ENCODE measurements around the gene PLPPR2.
"Not testable (repeated sequence)": the region's sequence is repeated elsewhere in the genome, so short reads cannot be mapped to it uniquely, and the experiment has no call there.

The PLPPR2 gene

DNA sequence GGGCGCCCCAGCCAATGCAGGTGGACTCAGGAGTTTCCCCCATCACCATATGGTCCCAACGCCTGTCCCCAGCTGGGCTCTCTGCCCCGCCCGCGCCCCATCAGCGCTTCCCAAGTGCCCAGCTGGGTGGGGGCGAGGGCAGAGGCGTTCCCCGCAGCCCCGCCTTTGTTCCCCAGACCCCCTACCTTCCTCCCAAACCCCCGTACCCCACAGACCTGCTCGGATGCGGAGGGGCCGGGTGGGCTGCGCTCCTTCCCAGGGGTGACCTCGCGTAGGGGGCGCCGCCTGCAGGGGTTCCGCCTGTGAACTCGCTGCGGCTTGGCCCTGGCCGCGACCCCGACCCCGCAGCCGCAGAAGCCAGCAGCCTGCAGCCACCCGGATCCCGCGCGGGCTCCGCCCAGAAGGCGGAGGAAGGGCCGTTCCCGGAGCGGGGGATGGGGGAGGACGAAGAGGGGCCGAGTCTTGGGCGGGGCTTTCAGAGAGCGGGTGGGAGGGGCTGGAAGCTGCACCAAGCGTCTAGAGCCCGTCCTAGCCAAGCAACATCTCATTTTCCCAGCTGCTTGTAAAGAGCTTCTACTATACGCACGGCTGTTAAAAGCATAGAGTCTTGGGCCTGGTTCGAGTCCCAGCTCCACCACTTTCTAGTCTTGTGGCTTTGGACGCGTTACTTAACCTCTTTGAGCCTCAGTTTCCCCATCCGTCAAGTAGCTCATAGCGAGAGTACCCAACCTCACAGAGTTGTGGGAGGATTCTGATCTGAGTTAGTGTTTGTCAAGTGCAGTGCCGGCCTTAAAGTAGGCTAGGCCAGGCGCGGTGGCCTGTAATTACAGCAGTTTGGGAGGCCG, 15.8 kb upstream of the PLPPR2 start, which contains the start of gene RAB3D:
Gene RAB3D (minus strand): TSS at position 404 of the 845 bp plus-strand sequence. CDS start 2,258 bp downstream, outside the sequence.
- peak; percentile 89 to 90 for DNase-seq

DNA sequence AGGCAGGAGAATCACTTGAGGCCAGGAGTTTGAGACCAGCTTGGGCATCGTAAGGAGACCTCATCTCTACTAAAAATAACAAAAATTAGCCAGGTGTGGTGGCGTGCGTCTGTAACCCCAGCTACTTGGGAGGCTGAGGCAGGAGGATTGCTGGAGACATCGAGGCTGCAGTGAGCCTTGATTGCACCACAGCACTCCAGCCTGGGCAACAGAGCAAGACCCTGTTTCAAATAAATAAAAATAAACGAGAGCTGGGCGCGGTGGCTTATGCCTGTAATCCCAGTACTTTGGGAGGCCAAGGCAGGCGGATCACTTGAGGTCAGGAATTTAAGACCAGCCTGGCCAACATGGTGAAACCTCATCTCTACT, 15.1 kb upstream of the PLPPR2 start:
- not testable (repeated sequence) for DNase-seq

DNA sequence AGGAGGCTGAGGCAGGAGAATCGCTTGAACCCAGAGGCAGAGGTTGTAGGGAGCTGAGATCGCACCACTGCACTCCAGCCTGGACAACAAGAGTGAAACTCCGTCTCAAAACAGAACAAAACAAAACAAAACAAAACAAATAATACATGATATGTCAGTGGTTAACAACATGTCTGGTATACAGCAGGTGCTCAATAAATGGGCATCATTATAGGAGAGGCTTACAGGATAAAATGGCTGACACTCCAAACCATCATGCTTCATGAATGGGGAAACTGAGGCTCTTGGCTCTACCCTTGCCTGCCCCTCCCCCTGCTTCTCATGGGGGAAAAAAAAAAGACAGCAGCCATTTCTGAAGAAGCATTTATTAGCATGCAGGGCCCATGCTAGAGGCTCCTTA, 12.8 kb upstream of the PLPPR2 start:
- DNase-seq, result no peak

DNA sequence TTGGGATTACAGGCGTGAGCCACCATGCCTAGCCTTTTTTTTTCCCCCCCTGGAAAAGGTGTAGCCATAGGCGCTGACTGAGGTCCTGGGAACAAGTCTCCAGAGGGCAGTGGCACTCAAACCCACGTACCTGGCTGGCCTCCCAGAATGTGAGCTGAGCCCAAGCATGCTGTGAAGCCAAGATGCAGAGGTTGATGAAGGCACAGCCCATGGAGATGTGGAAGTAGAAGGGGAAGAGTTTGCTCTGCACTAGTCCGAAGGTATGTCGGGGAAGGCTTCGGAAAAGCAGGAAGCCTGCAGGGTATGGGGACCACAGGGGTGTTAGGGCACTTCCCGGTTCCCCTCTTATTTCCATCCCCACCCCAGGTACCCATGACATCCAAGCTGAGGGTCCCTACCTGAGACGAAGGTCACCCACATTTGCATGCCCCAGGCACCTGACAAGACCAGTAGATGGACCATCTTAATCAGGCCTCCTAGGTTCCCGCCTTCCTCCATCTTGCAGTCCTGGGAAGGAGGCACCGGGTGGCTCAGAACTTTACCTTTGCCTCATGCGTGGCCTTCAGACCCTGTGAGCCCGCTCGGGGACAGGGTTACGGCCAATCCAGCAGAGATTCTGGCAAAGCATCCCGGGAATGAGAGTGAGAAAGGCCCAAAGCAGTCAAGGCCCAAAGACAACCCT, 10.0 kb upstream of the PLPPR2 start:
- no peak for DNase-seq

DNA sequence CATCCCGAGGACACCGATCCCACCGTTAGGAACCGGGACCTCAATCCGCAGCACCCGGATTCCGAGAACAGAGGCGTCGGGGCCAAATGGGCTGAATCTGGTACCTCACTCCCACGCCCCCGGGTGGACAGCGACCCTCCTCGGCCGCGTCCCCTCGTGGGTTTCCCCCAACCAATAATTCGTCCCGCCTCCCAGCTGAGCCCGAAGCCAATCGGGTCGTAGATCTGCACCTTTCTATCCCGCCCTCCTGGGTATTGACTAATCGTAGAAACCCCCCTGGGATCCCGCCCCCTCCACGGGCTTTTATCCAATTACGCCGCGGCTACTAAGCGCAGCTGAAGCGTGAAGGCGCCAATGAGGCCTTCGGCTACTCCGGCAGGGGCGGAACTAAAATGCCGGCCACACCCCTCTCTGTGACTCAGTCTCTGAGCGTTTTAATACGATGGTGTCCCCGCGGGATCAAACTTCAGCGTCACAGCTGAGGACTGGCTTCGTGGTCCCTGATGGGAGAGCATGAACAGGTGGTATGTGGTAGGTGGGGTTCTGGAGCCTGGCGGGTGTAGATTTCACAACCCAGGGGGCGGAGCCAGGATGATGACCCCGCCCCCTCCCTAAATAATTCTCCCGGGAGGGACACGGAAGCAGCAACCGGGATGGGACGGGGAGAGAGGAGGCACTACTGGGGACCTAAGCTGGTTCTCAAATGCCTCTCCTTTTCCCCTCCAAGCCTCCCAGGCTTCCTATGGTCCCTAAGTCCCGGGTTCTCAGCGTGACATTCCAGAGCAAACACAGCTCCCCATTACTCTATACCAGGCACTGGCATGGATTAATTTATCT, 8.9 kb upstream of the PLPPR2 start, which contains the start of the genes CCDC159 and TMEM205:
Gene CCDC159 (plus strand): TSS at position 416 of the 837 bp plus-strand sequence. CDS start 88 bp downstream, at position 504.
Gene TMEM205 (minus strand): TSS at position 165 of the 837 bp plus-strand sequence. CDS start 649 bp downstream, outside the sequence.
- peak; percentile 100 for DNase-seq

DNA sequence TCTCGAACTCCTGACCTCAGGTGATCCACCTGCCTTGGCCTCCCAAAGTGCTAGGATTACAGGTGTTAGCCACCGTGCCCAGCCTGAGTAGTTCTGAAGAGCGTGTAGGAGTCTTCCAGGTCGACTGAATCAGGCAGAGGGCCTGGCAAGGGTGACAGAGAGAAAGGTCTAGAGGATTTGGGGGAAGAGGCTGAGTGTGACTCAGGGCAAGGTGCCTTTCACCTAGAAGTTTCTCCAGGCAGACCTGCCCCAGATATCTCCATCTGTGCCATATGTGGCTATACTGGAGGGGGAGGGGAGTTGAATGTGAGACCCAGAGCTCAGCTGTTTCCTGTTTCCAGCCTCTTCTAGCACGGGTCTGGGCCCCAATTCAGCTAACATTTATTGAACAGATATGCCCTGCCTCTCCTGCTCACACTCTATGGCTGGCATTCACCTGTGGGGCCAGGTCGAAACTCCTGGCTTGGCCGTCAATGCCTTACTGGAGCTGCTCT, 7.6 kb upstream of the PLPPR2 start:
- DNase-seq, result no peak

DNA sequence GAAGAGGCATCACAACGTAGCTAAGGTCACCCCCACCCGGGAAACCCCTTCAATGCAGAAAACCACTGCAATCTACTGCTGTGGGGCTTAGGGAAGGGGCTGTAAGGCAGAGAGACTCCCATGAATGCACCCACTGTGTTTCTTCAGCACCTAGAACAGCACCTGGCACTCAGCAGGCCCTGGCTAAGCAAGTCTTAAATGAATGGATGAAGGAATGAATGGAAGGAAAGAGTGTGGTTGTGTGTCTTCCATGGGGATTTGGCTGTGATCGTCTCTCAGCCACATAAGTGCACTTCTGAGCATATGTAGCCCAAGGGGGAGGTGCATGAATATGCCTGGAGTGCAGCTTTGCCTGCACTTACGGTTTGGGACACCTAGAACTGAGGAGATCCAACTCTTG, 6.1 kb upstream of the PLPPR2 start:
- DNase-seq, result no peak

DNA sequence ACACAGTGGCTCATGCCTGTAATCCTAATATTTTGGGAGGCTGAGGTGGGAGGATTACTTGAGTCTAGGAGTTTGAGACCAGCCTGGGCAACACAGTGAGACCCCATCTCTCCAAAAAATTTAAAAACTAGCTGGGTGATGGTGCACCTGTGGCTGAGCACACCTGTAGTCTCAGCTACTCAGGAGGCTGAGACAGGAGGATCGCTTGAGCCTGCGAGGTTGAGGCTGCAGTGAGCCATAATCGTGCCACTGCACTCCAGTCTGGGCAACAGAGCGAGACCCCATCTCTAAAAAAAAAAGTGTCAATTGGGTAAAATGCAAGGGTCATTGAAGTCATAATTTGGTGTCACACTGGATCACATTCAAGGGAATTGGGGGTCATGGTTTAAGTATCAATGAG, 1.1 kb upstream of the PLPPR2 start:
- not testable (repeated sequence) for DNase-seq

DNA sequence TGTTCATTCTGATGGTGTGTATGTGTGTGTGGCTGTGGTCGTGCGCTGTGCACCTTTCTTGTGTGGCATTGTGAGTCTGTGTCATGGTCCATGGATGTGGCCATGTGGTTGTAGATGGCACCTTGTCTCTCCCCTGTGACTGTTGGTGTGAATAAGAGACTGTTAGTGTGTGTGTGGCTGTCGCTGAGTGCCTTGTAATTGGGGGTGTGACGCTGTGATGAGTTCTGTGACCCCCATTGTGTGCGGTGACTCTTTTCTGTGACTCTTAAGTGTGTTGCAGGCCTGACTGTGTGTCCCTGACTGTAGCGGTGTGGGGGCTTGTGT, 804 bp downstream of the PLPPR2 start:
- no peak for DNase-seq

DNA sequence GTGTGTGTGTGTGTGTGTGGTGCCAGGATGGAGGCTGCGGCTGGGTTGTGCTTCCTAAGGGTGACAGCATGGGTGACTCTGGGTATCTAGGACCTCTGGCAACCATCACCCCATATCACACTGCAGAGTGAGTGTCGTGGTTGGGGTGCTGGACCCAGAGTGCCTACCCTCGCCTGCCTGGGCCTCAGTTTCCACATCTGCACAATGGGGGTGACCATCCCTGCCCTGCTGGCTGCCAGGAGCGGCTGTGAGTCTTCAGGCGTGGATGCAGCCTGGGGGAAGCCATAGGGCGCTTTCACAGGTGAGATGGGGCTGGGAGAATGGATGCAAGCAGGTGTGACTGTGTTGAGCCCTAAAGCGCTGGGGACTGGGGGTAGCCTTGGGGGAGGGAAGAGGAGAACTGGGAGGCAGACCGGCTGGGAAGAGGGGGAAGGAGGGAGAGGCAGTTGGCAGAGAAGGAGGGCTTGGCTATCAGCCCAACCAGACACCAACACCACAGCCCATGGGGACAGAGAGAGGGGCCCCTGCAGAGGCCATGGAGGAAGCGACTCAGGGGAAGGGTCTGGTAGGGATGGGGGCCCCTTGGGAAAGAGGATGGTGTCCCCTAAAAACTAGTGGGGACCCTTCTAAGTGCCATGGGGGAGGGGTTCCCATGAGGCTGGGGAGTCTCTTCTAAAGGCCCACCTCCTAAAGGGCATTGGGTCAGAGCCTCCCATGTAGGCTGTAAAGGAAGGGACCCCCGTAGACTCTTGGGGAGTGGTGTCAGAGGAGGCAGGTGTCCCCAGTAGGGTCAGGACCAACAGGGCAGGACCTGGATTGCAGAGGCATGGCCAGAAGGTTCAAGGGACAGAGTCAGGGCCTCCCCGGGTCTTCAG, 1.7 kb downstream of the PLPPR2 start:
- DNase-seq, result no peak

DNA sequence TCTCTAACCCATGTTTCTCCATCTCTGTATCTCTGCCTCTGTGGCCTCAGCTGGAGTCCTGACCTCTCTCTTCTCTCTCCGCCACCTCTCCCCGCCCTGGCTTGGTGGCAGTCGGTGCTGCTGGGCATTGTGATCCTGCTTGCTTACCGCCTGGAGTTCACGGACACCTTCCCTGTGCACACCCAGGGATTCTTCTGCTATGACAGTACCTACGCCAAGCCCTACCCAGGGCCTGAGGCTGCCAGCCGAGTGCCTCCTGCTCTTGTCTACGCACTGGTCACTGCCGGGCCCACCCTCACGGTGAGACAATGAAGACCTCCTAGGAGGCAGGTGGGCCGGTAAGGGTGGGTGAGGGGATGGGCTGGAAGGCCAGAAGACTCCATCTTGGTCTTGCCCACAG, 4.2 kb downstream of the PLPPR2 start:
- DNase-seq, result no peak

DNA sequence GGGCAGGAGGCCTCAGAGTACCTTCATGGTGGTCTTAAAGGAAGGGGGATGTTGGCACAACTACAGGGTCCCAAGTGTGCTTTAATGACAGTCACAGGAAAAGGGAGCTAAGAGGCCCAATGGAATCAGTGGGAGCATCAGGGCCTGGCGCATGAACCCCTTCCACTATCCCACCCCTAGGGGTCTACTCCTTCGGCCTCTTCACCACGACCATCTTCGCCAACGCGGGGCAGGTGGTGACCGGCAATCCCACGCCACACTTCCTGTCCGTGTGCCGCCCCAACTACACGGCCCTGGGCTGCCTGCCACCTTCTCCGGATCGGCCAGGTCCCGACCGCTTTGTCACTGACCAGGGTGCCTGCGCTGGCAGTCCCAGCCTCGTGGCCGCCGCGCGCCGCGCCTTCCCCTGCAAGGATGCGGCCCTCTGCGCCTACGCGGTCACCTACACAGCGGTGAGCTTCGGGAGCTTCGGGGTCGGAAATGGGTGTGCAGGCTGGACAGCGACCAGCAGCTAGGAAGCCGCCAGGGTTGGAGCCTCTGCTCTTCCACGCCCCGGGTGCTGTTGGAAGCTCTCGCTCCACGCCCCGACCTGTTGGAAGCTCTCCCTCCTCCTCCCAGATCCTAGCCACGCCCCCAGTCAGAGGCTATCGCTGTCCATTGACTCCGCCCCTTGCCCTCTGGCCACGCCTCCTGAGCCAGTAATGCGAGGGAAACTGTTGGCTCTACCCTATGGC, 6.0 kb downstream of the PLPPR2 start:
- no peak for DNase-seq

DNA sequence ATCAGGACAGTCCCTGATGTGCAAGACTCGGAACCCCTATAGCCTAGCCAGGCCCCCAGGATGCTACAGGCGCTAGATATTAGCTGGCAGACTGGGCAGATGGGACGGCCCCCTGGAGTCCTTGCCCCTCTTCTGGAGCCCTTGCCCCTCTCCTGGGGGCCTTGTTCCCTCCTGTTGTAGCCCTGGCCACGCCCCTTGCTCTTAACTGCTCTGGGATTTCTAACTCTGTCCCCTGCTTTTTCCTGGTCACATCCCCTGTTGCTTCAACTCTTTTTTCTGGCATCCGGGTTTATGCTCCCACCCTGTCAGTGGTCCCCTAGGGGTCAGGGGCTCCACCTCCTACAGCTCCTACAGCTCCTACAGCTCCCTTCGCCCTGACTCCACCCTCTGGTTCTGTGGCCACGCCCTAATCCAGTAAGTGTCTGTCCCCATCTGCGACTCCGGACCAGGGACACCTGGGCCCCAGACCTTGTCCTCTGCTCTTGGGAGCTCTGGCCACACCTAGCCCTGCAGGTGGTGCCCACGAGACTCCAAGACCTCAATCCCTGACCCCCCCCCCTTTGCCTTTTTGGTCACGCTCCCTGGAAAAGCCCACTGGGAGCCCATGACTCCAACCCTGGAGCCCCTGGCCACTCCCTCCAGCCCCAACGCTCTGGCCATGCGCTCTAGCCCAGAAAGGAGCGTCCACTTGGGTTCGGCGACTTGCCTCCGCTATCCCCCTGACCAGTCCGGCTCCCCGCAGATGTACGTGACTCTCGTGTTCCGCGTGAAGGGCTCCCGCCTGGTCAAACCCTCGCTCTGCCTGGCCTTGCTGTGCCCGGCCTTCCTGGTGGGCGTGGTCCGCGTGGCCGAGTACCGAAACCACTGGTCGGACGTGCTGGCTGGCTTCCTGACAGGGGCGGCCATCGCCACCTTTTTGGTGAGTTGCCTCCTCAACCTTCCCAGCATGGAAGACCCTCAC, 6.8 kb downstream of the PLPPR2 start:
- no peak for DNase-seq

DNA sequence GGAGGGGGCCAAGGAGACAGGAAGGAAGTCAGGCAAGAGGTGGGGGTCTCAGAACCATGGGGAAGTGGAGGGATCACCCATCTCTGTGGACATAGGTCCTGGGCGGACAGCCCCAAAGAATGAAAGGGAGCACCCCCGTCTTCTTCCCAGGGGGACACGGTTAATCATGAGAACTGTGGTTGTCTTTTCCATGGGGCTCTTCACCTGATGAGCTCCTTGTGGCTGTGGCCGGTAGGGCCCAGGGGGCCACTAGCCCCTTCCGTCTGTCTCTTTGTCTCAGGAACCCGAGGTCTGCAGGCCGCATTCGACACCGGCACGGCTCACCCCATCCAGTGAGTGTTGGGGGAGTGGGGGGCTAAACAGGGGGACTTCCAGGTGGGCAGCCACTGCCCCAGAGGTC, 8.6 kb downstream of the PLPPR2 start:
- DNase-seq, result no peak

DNA sequence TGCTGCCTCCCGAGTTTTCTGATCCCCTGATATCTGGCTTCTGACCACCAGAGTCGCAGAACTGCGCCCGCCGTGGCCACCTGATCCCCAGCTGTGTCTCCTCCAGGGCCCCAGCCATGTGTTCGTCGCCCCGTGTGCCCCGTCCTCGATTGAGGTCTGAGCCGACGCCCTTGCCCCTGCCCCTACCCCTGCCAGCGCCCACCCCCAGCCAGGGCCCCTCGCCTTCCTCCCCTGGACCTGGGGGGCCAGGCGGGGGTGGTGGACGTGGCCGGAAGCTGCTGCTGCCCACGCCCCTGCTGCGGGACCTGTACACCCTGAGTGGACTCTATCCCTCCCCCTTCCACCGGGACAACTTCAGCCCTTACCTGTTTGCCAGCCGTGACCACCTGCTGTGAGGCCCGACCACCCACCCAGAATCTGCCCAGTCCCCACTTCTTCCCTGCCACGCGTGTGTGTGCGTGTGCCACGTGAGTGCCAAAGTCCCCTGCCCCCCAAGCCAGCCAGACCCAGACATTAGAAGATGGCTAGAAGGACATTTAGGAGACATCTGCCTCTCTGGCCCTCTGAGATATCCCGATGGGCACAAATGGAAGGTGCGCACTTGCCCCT, 9.2 kb downstream of the PLPPR2 start:
- DNase-seq, result no peak

DNA sequence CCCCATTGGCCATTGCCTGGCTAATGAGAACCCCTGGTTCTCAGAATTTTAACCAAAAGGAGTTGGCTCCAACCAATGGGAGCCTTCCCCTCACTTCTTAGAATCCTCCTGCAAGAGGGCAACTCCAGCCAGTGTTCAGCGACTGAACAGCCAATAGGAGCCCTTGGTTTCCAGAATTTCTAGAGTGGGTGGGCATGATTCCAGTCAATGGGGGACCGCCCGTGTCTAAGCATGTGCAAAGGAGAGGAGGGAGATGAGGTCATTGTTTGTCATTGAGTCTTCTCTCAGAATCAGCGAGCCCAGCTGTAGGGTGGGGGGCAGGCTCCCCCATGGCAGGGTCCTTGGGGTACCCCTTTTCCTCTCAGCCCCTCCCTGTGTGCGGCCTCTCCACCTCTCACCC, 9.7 kb downstream of the PLPPR2 start:
- DNase-seq, result no peak

DNA sequence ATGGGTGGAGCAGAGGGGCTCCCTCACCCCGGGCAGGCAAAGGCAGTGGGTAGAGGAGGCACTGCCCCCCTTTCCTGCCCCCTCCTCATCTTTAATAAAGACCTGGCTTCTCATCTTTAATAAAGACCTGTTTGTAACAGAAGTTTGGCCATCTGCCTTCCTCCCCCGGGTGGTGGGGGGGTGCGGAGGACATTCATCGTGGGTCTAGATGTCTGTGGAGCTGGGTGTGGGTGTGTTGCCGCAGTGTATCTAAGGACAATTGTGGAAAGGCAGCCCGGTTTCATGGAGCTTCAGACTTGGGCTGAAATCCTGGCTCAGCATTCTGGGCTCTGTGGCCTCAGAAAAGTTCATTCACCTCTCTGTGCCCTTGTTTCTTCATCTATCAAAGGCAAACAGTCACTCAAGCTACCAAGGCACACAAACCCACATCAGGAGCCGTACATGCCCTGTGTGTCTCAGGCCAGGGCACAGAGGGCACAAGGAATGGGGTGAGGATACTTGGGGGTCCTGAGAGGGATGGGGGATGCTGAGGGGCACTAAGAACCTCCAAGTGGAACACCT, 10.4 kb downstream of the PLPPR2 start:
- DNase-seq, result no peak

DNA sequence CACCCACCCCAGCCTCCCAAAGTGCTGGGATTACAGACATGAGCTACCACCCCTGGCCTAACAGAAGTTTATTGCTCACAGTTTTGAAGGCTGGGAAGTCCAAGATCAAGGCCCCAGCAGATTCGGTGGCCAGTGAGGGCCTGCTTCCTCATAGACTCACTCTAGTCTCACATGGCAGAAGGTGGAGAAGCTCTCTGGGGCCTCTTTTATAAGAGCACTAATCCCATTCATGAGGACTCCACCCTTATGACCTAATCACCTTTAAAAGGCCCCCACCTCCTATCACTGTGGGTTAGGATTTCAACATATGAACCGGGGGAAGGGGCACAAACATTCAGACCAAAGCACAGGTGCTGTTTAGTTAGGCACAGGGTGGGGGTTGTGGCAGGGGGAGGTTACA, 12.3 kb downstream of the PLPPR2 start:
- DNase-seq, result no peak

DNA sequence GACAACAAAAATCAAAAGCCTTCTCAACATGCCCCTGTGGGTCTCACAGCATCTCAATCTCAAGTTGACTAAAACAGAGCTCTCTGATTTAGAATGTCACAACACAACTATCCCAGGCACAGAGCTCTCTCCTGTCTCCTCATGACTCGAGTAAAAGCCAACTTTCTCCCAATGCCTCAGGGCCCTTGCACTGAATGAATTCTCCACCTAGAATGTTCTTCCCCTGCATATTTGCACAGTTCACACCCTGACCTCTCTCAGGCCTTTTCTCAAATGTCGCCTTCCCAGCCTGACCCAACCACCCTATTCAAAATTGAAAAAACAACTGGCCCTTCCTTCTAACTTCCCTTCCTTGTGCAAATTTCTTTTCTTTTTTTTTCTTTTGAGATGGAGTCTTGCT, 15.5 kb downstream of the PLPPR2 start:
- DNase-seq, result no peak
